Adrenal gland (tissue), 12 donors: ENCODE data around the gene SRGAP1. TPM values are rescaled to one million over a fixed set of nuclear protein-coding genes. Genes with fewer than 3 reads are reported as not detected.

ENCODE experiments used
- DNase-seq, 7 donors: peaks; one replicate each; pipeline ENCODE4 v3.0.0-alpha.2; 2019 to 2020
- H3K27ac ChIP-seq, 5 donors: fragments of 200-600 bp; sonication (generic) in 4 of 5; 1 replicate in 3 of 5; 2 replicates in 2 of 5; pipeline versions ENCODE4 v1.5.1 to v1.8.0; 2016 to 2020; ENCODE audit warnings: mild to moderate bottlenecking in 1 of 5
- H3K27me3 ChIP-seq: fragments of 200-600 bp; 2 replicates; pipeline ENCODE4 v1.8.0; 2021
- H3K36me3 ChIP-seq, 2 donors: fragments of 200-600 bp; replicated peaks in 1 of 2; 1 replicate in 1 of 2; 2 replicates in 1 of 2; pipeline versions ENCODE4 v1.5.1 to v1.8.0; 2018 to 2022
- H3K4me1 ChIP-seq, 2 donors: fragments of 200-600 bp; replicated peaks in 1 of 2; 1 replicate in 1 of 2; 2 replicates in 1 of 2; pipeline versions ENCODE4 v1.5.1 to v1.8.0; 2018 to 2021
- H3K4me3 ChIP-seq, 4 donors: fragments of 200-600 bp; sonication (generic) in 3 of 4; one replicate each; pipeline ENCODE4 v1.5.1; 2016 to 2018
- H3K9me3 ChIP-seq, 3 donors: fragments of 200-600 bp; sonication (generic) in 1 of 3; replicated peaks in 1 of 3; 1 replicate in 2 of 3; 2 replicates in 1 of 3; pipeline versions ENCODE4 v1.5.1 to v1.8.0; 2016 to 2021
- CTCF ChIP-seq, 6 experiments: fragments of 450-650 bp in 4 of 6; fragments of 200-600 bp in 2 of 6; sonication (generic) in 1 of 6; IDR thresholded peaks; 1 replicate in 5 of 6; 2 replicates in 1 of 6; pipeline versions ENCODE4 v1.5.1 to v1.8.0; 2016 to 2021; ENCODE audit warnings: antibody characterized with exemption in 6 of 6, mild to moderate bottlenecking in 2 of 6, moderate library complexity in 1 of 6
- POLR2A ChIP-seq, 2 donors: fragments of 450-650 bp; IDR thresholded peaks; one replicate each; pipeline ENCODE4 v1.6.1; 2017; ENCODE audit warnings: antibody characterized with exemption in 2 of 2, mild to moderate bottlenecking in 2 of 2, moderate library complexity in 1 of 2
- WGBS, 4 donors: extraction: QIAGEN DNeasy Blood & Tissue Kit in 2 of 4; methylation state at CpG; one replicate each; pipeline versions ENCODE4 v1.1.5 to v1.1.7; 2013 to 2017; 5-methylcytosine and 5-hydroxymethylcytosine counted together
- intact Hi-C, 2 donors: fragments of 100-400 bp; cut with DNase I; formaldehyde crosslinking; loops; one replicate each; pipeline versions ENCODE4 v1.14.1 to v1.15.0; 2022 to 2023
- polyA plus RNA-seq, 3 donors: library from polyadenylated mRNA; stranded (reverse); fragments of 200-250 nt in 2 of 3; fragments of 350-450 nt in 1 of 3; fragmentation: Illumina TruSeq in 1 of 3; extraction: RNeasy Lipid Tissue Mini Kit (QIAGEN cat#74804) in 1 of 3; gene quantifications; one replicate each; pipeline ENCODE4 v1.2.3, GENCODE V29; 2013 to 2014
- total RNA-seq, 9 donors: library from RNA; depleted of rRNA in 4 of 9; stranded (reverse); fragments of >200 nt in 4 of 9; fragments of 120-200 nt in 1 of 9; fragmentation: NEBNext Ultra II Directional in 1 of 9; extraction: Animal tissue kit (Norgen Biotek cat#: 25700) in 1 of 9; gene quantifications; one replicate each; pipeline versions ENCODE4 v1.1.0 to v1.2.4, GENCODE V29; 2013 to 2023
- donor health status: healthy with polysubstance abuse.
- donor health status: Bipolar disorder and iron deficiency.
- donor health status: DM: yes; HTN: yes; CAD: no.
- donor health status: DM: no; HTN: no; CAD: no.
- donor health status: DM: no; HTN: no; CAD: no.
- donor health status: DM: yes; HTN: yes; CAD: no.

SRGAP1 gene
- total and polyA plus RNA-seq, 12 donors = 2.4 to 35.6 (median 9.8) TPM

- intact Hi-C loops = no loop called here
- no peak for DNase-seq
- TF ChIP-seq POLR2A (IDR thresholded peaks at IDR 0.05) (no peak), CTCF (IDR thresholded peaks at IDR 0.05) (no peak)
Measured at GRCh38 chr12:63904653-63905052, 60.2 kb downstream of the SRGAP1 start.

GRCh38 chr12:63905544-63905943 is 61.0 kb downstream of the SRGAP1 start:
- Histone ChIP-seq H3K4me1 (peaks cover 0 to 9% of the 10 kb centered on the region in 2 donors), H3K4me3 (no peak overlapping the region), H3K27ac (no peak overlapping the region), H3K36me3 (no peaks in the 10 kb centered on the region), H3K27me3 (no peaks in the 10 kb centered on the region), H3K9me3 (no peaks in the 10 kb centered on the region)
- TF ChIP-seq CTCF (IDR thresholded peaks at IDR 0.05) (no peak), POLR2A (IDR thresholded peaks at IDR 0.05) (no peak)
- no peak for DNase-seq
- intact Hi-C loops = no loop called here
- WGBS, 4 donors = 81 to 90% (median 86%) methylated on average over 4 of the region's 4 CpGs

More at GRCh38 chr12:63904653-63905052, 60.2 kb downstream of the SRGAP1 start:
- 76 to 100% (median 88%) methylated on average over 4 of the region's 4 CpGs for WGBS, 4 donors
- no peak overlapping the region for H3K4me3 ChIP-seq
- peaks cover 0 to 11% of the 10 kb centered on the region in 2 donors for H3K4me1 ChIP-seq
- H3K9me3 ChIP-seq = no peaks in the 10 kb centered on the region
- no peaks in the 10 kb centered on the region for H3K27me3 ChIP-seq
- no peaks in the 10 kb centered on the region for H3K36me3 ChIP-seq
- no peak overlapping the region for H3K27ac ChIP-seq

DNA sequence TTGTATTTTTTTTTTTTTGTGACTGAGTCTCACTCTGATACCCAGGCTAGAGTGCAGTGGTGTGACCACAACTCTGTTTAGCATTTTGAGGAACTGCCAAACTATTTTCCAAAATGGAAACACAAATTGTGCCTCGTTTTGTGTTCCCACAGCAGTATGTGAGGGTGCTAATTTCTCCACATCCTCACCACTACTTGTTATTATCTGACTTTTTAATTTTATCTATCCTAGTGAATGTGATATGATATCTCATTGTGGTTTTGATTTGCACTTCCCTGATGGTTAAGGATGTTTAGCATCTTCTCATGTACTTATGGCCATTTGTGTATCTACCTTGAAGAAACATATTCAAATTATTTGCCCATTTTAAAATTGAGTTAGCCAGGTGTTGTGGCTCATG is 62.4 kb downstream of the SRGAP1 start:
- Histone ChIP-seq H3K27ac (no peak overlapping the region), H3K9me3 (no peaks in the 10 kb centered on the region), H3K36me3 (no peaks in the 10 kb centered on the region), H3K4me3 (no peak overlapping the region), H3K4me1 (no peaks in the 10 kb centered on the region), H3K27me3 (no peaks in the 10 kb centered on the region)
- intact Hi-C loops = no loop called here
- no peak for DNase-seq
- 77 to 100% (median 86%) methylated on average over 1 of the region's 1 CpG for whole genome bisulfite sequencing, 4 donors
- TF ChIP-seq CTCF (IDR thresholded peaks at IDR 0.05) = no peak
- no peak for TF ChIP-seq POLR2A (IDR thresholded peaks at IDR 0.05)

GRCh38 chr12:63907561-63907960 is 63.1 kb downstream of the SRGAP1 start:
- no peak overlapping the region for H3K27ac ChIP-seq
- no peaks in the 10 kb centered on the region for H3K4me1 ChIP-seq
- no peaks in the 10 kb centered on the region for H3K36me3 ChIP-seq
- no peak for DNase-seq
- no peaks in the 10 kb centered on the region for H3K9me3 ChIP-seq
- TF ChIP-seq POLR2A (IDR thresholded peaks at IDR 0.05) = no peak
- TF ChIP-seq CTCF (IDR thresholded peaks at IDR 0.05) = no peak
- intact Hi-C loops = no loop called here
- 57 to 74% (median 69%) methylated on average over 2 of the region's 2 CpGs for WGBS, 4 donors
- H3K4me3 ChIP-seq = no peak overlapping the region
- no peaks in the 10 kb centered on the region for H3K27me3 ChIP-seq
